Neural crest cell (in vitro differentiated cells): Measurements from ENCODE around the gene ALDH4A1. TPM values are rescaled to one million over a fixed set of nuclear protein-coding genes. Genes with fewer than 3 reads are reported as not detected.
A peak's percentile ranks its signal among the peaks of the same experiment; 100 is the strongest.

Source experiments
- DNase-seq: peaks from one replicate; pipeline ENCODE4 v3.0.0; 2021; ENCODE audit warnings: low read depth, mixed read lengths, low spot score
- H3K27ac Mint-ChIP-seq: one replicate; pipeline ENCODE4 v1.8.0; 2021; ENCODE audit warnings: mild to moderate bottlenecking, mixed read lengths; ENCODE audit not compliant: unreplicated experiment
- H3K27me3 Mint-ChIP-seq: 2 replicates; pipeline ENCODE4 v1.8.0; 2021; ENCODE audit warnings: low read depth, mild to moderate bottlenecking, mixed read lengths
- H3K36me3 Mint-ChIP-seq: 2 replicates; pipeline ENCODE4 v1.8.0; 2021; ENCODE audit warnings: low read depth, mild to moderate bottlenecking, mixed read lengths
- H3K4me1 Mint-ChIP-seq: 2 replicates; pipeline ENCODE4 v1.8.0; 2021; ENCODE audit warnings: mixed read lengths
- H3K4me3 Mint-ChIP-seq: one replicate; pipeline ENCODE4 v1.8.0; 2021; ENCODE audit warnings: mild to moderate bottlenecking, mixed read lengths
- H3K9me3 Mint-ChIP-seq: 2 replicates; pipeline ENCODE4 v1.8.0; 2021; ENCODE audit warnings: mixed read lengths
- CTCF ChIP-seq: fragments of 200-600 bp; sonication (generic); conservative IDR thresholded peaks from 2 replicates; pipeline ENCODE4 v1.5.0; 2021; ENCODE audit warnings: antibody characterized with exemption, mild to moderate bottlenecking
- total RNA-seq: library from RNA; stranded (reverse); gene quantifications from 2 replicates; pipeline ENCODE4 v1.2.1, GENCODE V29; 2021

The ALDH4A1 gene
- total RNA-seq, 1 donor from 2014 or later: 19.5 TPM

- H3K9me3 Mint-ChIP-seq: no peaks in the 10 kb centered on the region
- no peaks in the 10 kb centered on the region for H3K4me1 Mint-ChIP-seq
- no peak overlapping the region for H3K4me3 Mint-ChIP-seq
- no peak for TF ChIP-seq CTCF
- no peak overlapping the region for H3K27ac Mint-ChIP-seq
- H3K27me3 Mint-ChIP-seq: no peaks in the 10 kb centered on the region
- no peaks in the 10 kb centered on the region for H3K36me3 Mint-ChIP-seq
- no peak for DNase-seq
These were observed 16.9 kb downstream of the ALDH4A1 start for GRCh38 chr1:18885311-18886002.

- no peaks in the 10 kb centered on the region for H3K27me3 Mint-ChIP-seq
- H3K27ac Mint-ChIP-seq: peak overlapping the region; percentile 72
- no peak overlapping the region for H3K4me3 Mint-ChIP-seq
- H3K9me3 Mint-ChIP-seq: no peaks in the 10 kb centered on the region
- TF ChIP-seq CTCF: no peak
- DNase-seq: no peak
- H3K4me1 Mint-ChIP-seq: no peaks in the 10 kb centered on the region
- H3K36me3 Mint-ChIP-seq: no peaks in the 10 kb centered on the region
These were observed 17.6 kb downstream of the ALDH4A1 start for GRCh38 chr1:18884727-18885126.

- Mint-ChIP-seq H3K4me1 (no peaks in the 10 kb centered on the region), H3K36me3 (no peaks in the 10 kb centered on the region), H3K27ac (peak overlapping the region; percentile 72), H3K27me3 (no peaks in the 10 kb centered on the region), H3K9me3 (no peaks in the 10 kb centered on the region), H3K4me3 (no peak overlapping the region)
- TF ChIP-seq CTCF: no peak
- no peak for DNase-seq
These were observed 18.0 kb downstream of the ALDH4A1 start for GRCh38 chr1:18884419-18884717.

- DNase-seq: peak; percentile 81
- H3K36me3 Mint-ChIP-seq: no peaks in the 10 kb centered on the region
- H3K27ac Mint-ChIP-seq: no peak overlapping the region
- no peak overlapping the region for H3K4me3 Mint-ChIP-seq
- no peaks in the 10 kb centered on the region for H3K27me3 Mint-ChIP-seq
- no peaks in the 10 kb centered on the region for H3K4me1 Mint-ChIP-seq
- peak; percentile 82 for TF ChIP-seq CTCF
- H3K9me3 Mint-ChIP-seq: no peaks in the 10 kb centered on the region
These were observed 18.5 kb downstream of the ALDH4A1 start for GRCh38 chr1:18883636-18884418.

- TF ChIP-seq CTCF: no peak
- H3K36me3 Mint-ChIP-seq: no peaks in the 10 kb centered on the region
- H3K27ac Mint-ChIP-seq: no peak overlapping the region
- no peaks in the 10 kb centered on the region for H3K27me3 Mint-ChIP-seq
- no peaks in the 10 kb centered on the region for H3K4me1 Mint-ChIP-seq
- H3K4me3 Mint-ChIP-seq: no peak overlapping the region
- H3K9me3 Mint-ChIP-seq: no peaks in the 10 kb centered on the region
- DNase-seq: no peak
These were observed 19.3 kb downstream of the ALDH4A1 start for GRCh38 chr1:18883079-18883478.
